GM19238 (cell line): ENCODE results near the gene DSCAML1.

Source experiments
- DNase-seq: peaks from one replicate; pipeline ENCODE4 v3.0.0; 2011; ENCODE audit warnings: low spot score; ENCODE audit not compliant: insufficient read length

Gene DSCAML1

DNA sequence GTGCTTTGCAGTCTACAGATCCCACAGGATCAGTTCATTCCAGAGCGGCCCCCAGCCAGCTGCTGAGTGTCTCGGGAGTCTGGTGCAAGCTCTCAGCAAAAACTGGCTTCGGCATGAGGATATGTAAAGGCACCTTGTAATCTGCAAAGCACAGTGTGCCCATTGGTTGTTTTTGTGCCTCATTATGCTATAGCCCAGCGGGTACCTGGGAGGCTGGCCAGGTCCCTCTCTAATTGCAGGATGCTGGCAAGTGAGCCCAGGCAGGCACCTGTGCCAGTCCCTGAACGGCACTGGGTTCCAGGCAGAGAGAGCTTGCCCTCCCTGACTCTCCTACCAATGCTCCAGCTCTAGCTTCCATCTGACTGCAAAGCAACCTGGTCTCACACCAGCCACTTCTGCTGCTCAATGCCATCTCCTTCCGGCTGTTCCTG lies 128.7 kb downstream of the DSCAML1 start:
- DNase-seq: no peak

DNA sequence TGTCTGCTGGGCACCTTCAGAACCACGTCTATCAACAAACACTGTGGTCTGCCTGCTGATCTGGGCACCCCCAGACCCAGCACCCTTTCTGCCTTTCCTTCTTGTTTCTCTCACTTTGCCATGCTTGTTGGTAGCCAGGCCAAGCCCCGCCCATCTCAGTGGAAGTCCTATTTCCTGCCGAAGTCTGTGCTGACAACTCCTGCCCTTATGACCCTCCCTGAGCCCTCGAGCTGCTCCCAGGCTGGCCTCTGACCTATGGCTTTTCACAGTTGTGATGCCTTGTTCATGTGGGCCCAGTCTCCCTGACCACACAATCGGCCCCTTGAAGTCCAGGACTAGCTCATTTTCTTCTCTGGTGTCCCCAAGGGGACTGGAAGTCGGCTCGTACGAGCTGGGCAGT lies 132.1 kb downstream of the DSCAML1 start:
- DNase-seq: no peak

DNA sequence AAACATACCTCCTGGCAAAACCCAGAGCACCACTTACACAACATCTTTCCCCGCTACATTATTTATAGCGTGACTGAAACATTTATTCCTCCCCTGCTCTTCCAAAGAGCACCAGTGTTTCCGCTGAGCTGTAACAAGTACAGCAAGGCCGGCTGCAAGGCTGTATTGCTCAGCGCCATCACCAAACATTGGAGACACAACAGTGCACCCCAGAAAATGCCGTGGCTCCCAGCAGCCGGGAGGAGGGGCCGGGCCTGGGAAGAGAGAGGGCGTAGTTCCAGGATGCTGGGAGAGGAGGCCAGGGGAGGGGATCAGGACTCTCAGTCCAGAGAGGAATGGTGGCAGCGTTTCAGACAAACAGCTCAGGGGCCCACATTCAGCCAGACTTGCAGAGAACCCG lies 133.2 kb downstream of the DSCAML1 start:
- no peak for DNase-seq

DNA sequence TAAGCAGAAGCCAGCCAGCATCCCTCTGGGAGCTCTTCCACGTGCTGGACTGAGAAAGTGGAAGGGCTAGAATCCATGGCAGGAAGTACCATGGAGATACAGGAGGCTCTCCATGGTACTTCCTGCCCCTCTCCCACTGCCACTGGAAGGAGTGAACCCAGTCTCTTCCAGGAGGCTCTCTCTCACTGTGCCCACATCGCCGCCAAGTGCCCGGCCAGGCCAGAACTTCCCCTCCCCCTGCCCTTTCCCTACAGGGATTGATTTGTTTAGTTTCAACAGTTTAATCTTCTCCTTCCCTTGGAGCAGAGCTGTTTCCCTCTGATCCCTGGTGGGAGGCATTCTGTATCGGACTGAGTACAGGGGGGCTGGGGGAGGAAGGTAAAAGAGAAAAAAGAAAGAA lies 133.6 kb downstream of the DSCAML1 start:
- no peak for DNase-seq

DNA sequence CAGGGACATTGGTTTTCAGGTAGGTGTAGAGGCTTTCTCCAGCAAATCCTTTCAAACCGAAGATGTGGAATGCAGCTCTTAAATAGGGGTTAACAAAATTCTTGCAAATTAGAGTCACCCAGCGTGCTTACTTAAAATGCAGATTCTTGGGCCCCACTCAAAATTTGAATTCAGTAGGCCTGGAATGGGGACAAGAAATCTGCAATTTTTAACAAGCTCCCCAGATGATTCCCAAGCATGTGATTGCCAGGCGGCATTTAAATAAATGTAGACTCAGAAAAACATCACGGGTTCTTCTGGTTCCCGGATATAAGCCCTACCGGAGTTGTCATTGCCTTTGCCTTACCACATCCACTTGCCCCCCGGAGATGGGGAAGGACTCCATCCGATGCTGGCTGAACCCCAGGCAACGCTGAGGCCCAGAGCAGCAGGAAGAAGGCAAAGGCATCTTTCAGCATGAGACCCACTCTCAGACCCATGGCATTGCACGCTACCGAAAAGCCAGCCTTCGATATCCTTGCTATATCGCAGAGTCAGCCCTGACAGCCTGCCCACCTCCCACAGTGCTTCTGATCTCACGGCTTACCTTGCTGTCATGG lies 134.2 kb downstream of the DSCAML1 start:
- DNase-seq: no peak

DNA sequence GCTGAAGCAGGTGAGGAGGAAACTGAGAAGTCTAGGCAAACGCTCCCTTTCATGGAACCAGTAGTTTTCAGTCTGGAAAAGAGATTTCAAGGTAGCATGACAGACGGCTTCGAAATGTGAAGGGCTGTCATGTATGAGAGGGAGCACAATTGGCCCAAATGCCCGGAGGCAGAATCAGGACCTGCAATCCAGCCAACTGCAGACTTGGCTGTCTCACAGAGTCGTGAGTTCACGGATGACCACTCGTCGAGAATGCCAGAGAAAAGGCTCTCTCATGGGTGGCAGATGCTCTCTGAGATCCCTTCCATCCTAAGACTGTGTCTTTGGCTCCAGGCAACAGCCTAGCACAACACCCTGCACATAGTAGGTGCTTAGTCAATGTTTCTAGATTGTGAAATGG lies 134.8 kb downstream of the DSCAML1 start:
- no peak for DNase-seq

DNA sequence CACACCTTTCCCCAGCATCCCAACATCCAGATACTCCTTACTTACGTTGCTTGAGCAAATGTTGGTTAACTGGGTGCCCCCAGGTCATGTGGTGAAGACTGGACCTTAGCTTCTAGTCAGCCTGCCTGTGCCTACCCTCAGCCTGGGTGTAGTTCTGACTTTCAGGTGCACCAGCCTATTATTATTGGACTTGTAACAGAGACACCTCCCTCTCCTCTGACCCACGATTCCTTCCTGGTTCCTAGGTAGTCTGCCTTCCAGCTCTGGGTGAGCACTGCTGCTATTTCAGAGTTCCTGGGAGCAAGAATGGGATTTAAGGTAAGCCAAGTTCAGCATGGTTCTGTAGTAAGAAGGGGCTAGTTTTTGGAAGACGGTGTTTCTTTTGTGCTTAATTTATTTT lies 138.2 kb downstream of the DSCAML1 start:
- no peak for DNase-seq

DNA sequence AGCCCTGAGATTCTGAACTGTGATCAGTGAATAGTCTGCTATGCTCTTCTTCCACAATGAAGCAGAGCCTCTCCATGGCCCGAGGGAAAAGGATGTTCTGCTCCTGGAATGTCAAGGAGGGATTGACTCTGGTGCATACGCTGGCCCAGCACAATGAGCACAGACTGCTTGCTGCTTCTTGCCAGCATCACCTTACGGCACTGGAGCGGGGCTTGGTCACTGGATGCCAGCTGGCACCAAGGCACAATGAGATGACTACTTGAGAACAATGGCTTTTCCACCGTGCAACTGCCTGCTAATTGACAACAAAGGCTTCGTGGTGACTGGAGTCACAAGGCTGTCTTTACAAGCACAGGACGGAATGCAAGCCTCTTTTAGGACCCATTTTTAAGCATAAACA lies 139.2 kb downstream of the DSCAML1 start:
- no peak for DNase-seq

DNA sequence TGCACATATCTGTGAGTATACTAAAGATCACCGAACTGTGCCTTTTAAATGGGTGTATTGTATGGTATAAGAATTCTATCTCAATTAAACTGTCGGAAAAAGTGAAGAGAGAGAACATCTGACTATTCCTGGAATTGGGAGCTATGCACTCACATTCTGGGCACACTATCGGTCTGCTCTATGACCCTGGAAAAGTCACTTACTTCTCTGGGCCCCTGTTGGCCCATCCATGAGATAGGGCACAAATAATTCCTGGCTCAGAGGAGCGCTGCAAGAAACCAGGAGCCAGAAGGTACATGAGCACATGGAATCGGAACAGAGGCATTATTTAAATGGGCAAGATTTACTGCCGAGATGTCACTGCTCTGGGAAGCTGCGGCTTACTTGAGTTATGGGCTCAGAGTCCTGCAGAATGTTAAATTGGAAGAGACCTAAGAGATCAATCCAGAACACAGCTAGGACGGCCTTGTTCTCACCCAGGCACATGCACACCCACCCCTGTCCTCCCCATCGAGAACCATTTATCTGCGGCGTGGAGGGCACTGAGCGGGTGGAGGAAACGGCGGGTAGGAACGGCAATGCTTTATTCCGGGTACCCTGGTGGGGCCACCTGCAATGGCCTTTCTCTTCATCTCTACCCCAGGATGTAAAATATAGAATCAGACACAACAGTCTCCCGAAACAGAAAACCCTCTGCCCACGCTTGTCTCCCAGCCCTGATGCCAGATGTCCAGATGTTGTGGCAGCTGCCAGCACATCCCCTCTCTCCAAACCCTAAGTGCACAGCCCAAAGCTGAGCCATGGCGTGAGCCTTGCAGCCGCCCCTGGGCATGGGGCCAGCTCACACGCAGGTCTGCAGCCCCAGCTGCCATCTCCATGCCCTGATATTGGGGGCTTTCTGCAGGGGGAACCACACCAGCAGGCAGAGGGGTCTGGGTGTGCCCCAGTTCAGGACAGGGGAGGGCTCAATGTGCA lies 142.4 kb downstream of the DSCAML1 start:
- no peak for DNase-seq

DNA sequence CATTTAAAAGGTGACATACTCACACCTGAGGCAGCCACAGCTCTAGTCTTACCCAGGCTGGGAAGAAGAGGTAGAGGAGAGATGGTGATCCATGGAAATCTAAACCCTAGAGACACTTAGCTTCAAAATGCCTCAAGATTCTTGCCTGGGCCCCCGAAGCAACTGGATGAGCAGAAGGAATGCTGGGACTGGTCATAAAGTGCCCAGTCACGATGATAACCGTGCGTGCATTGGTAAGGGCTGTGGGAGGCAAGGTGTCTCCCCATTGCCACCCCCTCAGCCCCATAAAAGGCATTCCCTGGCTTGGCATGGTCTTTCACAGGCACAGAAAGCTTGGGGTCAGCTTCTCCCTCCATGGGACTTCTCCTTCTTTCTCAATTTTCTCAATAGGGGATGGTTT lies 144.5 kb downstream of the DSCAML1 start:
- DNase-seq: no peak

DNA sequence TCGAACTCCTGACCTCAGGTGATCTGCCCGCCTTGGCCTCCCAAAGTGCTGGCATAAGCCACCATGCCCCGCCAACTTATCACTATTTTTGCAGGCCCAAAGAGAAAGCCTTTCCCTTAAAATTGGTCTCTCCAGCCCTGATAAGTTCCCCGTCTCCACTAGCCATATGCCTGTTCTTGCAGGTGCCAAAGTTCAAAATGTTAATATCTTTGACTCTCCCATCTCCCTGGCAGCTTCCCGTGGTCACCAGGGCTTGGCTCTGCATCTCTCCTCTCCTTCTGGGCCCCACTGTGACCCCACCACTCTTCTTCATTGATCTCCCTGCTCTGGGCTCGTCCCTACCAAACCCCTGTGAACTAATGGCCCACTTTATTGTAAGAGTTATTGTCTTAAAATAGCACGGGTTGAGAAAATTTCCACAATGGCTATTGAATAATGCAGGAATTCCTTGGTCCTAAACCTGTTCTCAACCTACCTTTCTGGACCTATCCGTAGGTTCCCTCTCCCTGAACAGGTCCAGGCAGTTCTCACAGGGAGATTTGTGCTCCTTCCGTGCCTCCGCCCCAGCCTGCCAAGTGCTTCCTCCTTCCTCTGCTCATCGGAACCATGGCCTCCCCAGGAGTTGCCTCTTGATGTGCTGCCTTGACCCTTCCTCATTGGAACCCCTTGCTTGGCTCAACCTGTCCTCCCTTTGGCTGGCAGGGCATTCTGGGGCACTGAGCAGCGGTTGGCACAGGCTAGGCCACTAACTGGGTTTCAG lies 147.5 kb downstream of the DSCAML1 start:
- no peak for DNase-seq

DNA sequence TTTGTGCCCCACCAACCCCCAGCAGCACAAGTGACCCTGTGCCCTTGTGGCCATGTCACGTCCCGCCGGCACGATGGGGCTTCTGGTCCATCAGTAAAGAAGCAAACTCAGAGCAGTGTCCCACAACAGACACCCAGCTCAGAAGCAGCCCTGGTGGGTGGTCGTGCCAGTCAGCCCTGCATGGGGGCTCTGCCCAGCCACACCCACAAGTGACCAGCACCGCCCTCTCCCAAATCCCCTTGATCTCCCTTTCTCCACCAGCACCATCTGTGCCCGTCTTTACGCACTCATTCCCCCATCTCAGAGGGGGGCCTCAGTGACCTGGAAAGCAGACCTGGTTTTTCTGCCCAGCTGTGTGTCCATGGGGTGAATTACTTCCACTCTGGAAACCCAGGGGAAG lies 149.1 kb downstream of the DSCAML1 start:
- no peak for DNase-seq

DNA sequence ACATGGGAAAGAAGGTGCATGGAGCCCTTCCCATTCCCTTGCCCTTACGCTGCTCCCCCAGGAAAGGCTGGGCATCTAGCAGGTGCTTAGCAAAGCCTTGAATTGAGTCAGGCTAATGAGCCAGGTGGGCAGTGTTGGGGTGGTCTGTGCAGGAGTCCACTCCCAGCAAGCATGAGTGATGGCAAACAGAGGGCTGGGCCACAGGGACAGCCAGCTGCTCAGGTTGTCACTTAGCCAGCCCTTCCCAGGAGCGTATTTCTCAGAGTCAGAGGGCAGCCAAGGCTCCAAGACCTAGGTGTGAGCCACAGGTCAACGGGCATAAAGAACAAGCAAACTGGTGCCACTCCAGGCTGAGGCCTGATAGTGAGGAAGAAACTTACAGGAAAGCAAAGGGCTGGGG lies 149.8 kb downstream of the DSCAML1 start:
- no peak for DNase-seq

DNA sequence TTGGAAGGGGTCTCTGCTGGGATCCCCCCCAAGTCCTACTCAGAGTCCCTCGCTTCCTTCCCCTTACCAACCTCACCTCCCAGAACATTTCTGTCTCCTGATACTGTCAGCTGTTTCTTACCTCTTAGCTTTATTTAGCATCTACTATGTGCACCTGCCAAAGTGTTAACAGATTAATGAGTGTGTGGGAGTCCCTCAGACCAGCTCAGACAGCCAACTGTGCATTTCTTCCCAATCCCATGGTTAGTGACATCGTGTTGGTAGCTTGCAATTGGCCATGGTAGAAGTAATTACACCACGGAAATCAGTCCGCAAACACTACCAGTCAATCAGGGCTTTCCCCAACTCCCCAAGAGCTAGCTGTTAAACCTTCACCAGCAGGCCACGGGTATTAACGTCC lies 150.6 kb downstream of the DSCAML1 start:
- no peak for DNase-seq

DNA sequence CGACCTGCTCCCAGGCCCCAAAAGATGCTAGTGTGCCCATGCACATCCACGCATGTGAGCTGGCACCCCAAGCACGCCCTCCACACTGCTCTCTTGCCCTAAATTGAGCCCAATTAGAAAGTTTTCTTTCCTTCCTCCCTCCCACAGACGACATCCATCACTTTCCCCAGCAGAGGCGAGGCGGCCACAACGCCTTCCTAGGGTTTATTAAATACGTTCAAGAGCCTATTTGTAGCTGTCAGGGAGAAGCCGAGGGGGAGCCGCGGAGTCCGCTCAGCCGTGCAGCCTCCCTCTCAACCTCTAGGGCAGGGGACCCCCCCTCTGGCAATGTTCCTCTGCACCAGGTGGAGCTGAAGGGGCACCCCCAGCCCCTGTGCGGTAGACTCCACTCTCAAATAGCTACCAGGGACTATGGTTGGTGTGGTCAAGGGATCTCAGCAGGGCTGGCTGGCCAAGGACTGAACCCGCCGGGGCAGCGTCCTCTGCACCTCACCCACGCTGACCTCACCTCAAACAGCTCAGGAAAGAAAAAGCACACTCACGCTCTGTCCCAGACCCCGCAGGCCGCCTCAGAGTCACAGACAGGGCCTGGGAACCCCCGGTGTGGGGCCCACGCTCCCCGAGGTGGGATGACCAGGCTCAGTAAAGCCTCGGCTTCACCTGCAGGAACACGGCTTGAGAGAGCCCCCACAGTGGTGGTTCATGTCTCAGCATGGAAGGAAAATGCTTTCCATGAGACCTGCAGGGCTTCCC lies 152.4 kb downstream of the DSCAML1 start:
- DNase-seq: no peak

DNA sequence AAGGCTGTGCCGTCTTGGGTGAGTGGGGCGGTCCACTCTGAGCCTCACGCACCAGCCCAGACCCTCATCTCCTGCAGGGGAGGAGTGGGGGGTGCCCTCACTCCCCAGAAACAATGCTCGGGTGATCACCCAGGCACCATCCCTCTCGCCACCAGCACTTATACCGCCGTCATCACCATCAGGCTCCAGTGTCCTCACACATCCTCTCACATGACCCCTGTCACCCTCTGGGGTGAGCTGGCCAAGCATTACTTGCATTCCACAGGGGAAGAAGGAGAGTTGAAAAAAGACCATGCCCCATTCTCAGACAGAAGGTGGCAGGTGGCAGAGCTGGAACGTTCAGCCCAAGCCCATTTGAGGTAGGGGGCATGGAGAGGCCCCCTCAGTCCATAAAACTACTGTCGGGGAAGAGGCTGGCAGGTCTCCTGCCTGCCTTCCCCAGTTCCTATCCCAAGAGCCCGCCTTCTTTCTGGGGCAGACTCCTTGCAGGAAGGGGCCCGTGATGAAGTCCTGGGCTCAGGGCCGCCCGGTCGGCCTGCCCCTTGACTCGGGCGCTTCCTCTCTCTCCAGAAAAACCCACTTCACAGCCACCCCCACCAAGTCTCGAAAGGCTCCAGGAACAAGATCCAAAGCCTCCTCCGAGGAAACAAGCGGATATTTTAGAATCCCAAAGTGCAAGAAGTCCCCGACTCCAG lies 153.3 kb downstream of the DSCAML1 start:
- DNase-seq: no peak

DNA sequence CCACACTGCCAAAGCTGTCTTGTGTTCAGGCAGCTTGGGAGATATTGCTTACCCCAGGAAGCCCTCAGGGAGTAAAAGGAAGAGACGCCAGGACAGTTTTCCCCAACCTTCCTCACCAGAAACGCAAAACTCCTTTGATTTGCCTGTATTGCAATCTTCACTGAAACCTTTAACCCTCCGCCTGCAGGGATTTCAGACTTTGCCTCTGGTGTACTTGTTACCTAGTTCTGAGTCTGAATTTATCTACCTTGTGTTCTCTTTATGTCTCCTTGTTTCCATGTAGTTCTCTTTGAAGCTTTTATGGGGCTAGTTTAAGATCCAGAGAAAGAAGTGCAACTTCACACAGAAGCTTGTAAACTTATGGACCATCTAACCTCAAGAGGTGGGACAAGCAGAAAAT lies 154.2 kb downstream of the DSCAML1 start:
- DNase-seq: no peak

DNA sequence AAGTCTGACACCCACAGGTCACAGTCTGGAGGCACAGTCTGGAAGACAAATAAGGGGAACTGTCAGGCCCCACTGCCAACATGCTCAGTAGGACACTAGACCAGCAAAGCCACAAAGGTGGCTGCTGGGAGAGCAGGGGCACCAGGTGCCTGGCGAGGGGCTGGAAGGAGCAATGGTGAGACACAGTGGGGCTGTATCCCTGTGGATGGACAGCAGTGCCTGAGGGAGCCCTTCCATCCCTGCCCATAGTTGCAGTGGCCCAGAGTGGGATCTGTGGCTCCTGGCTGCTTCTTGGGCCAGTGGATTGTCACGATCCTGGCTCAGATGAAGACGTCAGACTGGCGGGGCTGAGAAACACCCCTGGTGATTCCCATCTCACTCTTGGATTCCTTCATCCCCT lies 154.6 kb downstream of the DSCAML1 start:
- no peak for DNase-seq

DNA sequence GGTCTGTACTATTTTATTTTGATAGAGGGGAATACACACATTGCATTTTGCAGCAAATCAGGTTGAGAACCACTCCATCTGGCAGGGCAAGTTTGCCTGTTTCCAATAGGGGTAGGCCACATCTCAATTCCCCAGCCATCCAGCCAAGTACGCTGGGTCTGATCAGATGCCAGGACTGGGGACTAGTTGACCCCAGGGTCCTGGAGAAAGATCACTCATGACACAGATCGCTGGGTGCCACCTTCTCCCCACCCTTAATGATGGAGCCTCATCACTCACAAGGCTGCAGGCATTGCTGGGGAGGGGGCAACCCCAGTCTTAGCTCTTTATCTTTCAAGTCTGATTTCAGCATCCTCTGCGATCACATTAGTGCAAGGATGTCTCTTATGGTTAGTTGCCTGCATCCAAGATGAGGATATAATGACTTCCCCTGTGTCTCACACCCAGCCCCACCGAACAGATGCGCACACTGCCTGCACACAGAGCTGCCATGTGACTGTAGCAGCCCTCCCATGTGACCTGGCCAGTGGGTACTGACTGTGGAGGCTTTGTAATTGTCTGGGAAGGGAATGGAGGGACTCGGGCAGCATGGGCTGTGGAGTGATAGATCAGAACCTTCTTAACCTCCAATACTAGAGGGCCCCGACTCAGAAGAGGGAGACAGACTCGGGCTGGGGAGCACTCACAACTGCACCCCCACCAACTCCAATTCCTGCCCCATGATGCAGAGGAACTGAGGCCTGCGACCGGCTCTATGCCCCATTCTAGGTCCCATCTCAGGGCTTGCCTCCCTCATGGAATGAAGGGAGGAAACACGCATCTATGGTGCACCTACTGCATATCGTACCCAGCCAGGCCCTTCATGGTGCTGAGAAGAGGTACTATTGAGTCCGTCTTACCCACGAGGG lies 155.8 kb downstream of the DSCAML1 start:
- DNase-seq: no peak

DNA sequence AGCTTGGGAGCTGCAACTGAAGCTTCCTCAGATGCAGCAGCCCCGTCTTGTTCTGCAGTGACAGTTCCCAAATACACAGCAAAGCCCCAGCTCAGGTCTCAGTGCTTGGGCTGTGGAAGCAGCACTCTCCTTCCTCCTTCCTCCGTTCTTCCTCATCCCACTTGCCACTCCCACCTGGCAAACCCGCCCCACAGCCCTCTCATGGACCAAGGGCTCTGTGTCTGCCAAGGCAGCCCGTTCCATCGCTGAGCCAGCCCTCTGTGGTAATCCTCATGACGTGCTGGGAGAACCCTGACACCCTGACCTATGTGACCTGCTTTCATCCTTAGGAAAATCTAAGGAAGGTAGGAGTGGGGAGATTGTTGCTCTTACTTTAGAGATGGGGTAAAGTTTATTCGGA lies 157.0 kb downstream of the DSCAML1 start:
- no peak for DNase-seq
